OCI-LY7 (cell line): ENCODE data around the gene MYL2. TPM values are rescaled to one million over a fixed set of nuclear protein-coding genes. Genes with fewer than 3 reads are reported as not detected.
A peak's percentile ranks its signal among the peaks of the same experiment; 100 is the strongest.

Source experiments
- BruUV-seq: library from RNA; stranded (reverse); fragments of 400-500 nt; replicated peaks from 2 replicates; lab custom pipeline; 2021; lab: Mats Ljungman, UMichigan
- CTCF ChIA-PET: fragments of 300-600 bp; sonication (Branson Sonifier 250); formaldehyde crosslinking; loops from one replicate; lab custom pipeline; 2022; ENCODE audit warnings: antibody characterized with exemption; ENCODE audit not compliant: unreplicated experiment; lab: Charles Lee
- POLR2A ChIA-PET: fragments of 300-600 bp; sonication (Branson Sonifier 250); formaldehyde crosslinking; loops from one replicate; lab custom pipeline; 2022; ENCODE audit warnings: antibody characterized with exemption; lab: Charles Lee
- DNase-seq: peaks from one replicate; pipeline ENCODE4 v3.0.0-alpha.2; 2015; ENCODE audit warnings: low spot score
- H2AFZ ChIP-seq: fragments of 200-600 bp; sonication (generic), shearing (Covaris generic); 2 replicates; pipeline ENCODE4 v1.6.1; 2014; ENCODE audit warnings: mild to moderate bottlenecking, antibody characterized with exemption, low read length, moderate library complexity
- H3K27ac ChIP-seq: fragments of 200-600 bp; sonication (generic); 2 replicates; pipeline ENCODE4 v1.5.1; 2014; ENCODE audit warnings: mixed run types, low read depth, mild to moderate bottlenecking, moderate library complexity, low read length, inconsistent platforms; ENCODE audit not compliant: poor library complexity, severe bottlenecking
- H3K36me3 ChIP-seq: fragments of 200-600 bp; sonication (generic); 2 replicates; pipeline ENCODE4 v1.6.1; 2014; ENCODE audit warnings: mild to moderate bottlenecking, antibody characterized with exemption, low read length, moderate library complexity, mixed read lengths; ENCODE audit not compliant: insufficient read depth
- H3K4me1 ChIP-seq: fragments of 200-600 bp; sonication (generic); 2 replicates; pipeline ENCODE4 v1.5.1; 2014; ENCODE audit warnings: mild to moderate bottlenecking, low read length; ENCODE audit not compliant: insufficient read depth, poor library complexity, severe bottlenecking
- H3K4me2 ChIP-seq: fragments of 200-600 bp; sonication (generic); 2 replicates; pipeline ENCODE4 v1.6.1; 2014; ENCODE audit warnings: mild to moderate bottlenecking, low read length
- H3K4me3 ChIP-seq: fragments of 200-600 bp; sonication (generic); 2 replicates; pipeline ENCODE4 v1.5.1; 2014; ENCODE audit warnings: mild to moderate bottlenecking, low read depth, low read length; ENCODE audit not compliant: poor library complexity, severe bottlenecking
- H3K79me2 ChIP-seq: fragments of 200-600 bp; sonication (generic); 2 replicates; pipeline ENCODE4 v1.6.1; 2016; ENCODE audit warnings: low read depth, mild to moderate bottlenecking, low read length, moderate library complexity, mixed read lengths; ENCODE audit not compliant: insufficient read depth
- H3K9me2 ChIP-seq: fragments of 200-600 bp; sonication (generic); 2 replicates; pipeline ENCODE4 v1.6.1; 2016; ENCODE audit warnings: mild to moderate bottlenecking, low read length, mixed read lengths; ENCODE audit not compliant: insufficient read depth
- H3K9me3 ChIP-seq: fragments of 200-600 bp; sonication (generic); 2 replicates; pipeline ENCODE4 v1.6.1; 2014; ENCODE audit warnings: mild to moderate bottlenecking, mixed run types, low read length, mixed read lengths
- H4K20me1 ChIP-seq: fragments of 200-600 bp; sonication (generic); 2 replicates; pipeline ENCODE4 v1.6.1; 2014; ENCODE audit warnings: mild to moderate bottlenecking, antibody characterized with exemption, low read length, moderate library complexity, mixed read lengths; ENCODE audit not compliant: insufficient read depth
- CTCF ChIP-seq: fragments of 200-600 bp; sonication (generic); conservative IDR thresholded peaks from 2 replicates; pipeline ENCODE4 v1.5.1; 2014; ENCODE audit warnings: mild to moderate bottlenecking, antibody characterized with exemption, low read length, moderate library complexity, mixed read lengths
- EZH2phosphoT487 ChIP-seq: fragments of 200-600 bp; sonication (generic); IDR thresholded peaks from 2 replicates; pipeline ENCODE4 v1.6.1; 2018; ENCODE audit warnings: low read depth, borderline replicate concordance, mild to moderate bottlenecking, mixed run types, antibody characterized with exemption, low read length, moderate library complexity, mixed read lengths
- intact Hi-C: fragments of 100-400 bp; cut with micrococcal nuclease; formaldehyde crosslinking; loops from one replicate; pipeline ENCODE4 v1.10.0; 2022; ENCODE audit not compliant: unreplicated experiment
- total RNA-seq, 2 experiments: library from RNA; depleted of rRNA in 1 of 2; stranded (reverse); fragments of >200 nt in 1 of 2; shearing (Covaris generic) in 1 of 2; gene quantifications; 2 replicates each; pipeline ENCODE4 v1.2.3, GENCODE V29; 2014 to 2022

The MYL2 gene
- total RNA-seq, 2 experiments from 2014 or later: 7.4 TPM; not detected in 1

- no peaks in the 10 kb centered on the region for H3K79me2 ChIP-seq
- ChIA-PET POLR2A (interaction anchor here (0.6 to 1.2 kb wide), 2 partner anchors 38 to 436 kb away, joined by 3 read pairs; no protein-coding TSS in a partner anchor), CTCF (interaction anchor here (0.6 kb wide), 1 partner anchor 417 kb away, joined by 3 read pairs; no protein-coding TSS in a partner anchor)
- H3K4me3 ChIP-seq: no peak overlapping the region
- H3K9me2 ChIP-seq: no peaks in the 10 kb centered on the region
- no peaks in the 10 kb centered on the region for H3K36me3 ChIP-seq
- no peak overlapping the region for H2AFZ ChIP-seq
- H3K4me1 ChIP-seq: no peaks in the 10 kb centered on the region
- intact Hi-C loops: no loop called here
- no peaks in the 10 kb centered on the region for H3K9me3 ChIP-seq
- no peak overlapping the region for H3K4me2 ChIP-seq
- no peak overlapping the region for H3K27ac ChIP-seq
- TF ChIP-seq CTCF (peak; percentile 72), EZH2phosphoT487 (no peak)
- no TSS peak for BruUV-seq
- H4K20me1 ChIP-seq: no peaks in the 10 kb centered on the region
- DNase-seq: no peak
These were observed 11.7 kb upstream of the MYL2 start for GRCh38 chr12:110932046-110932445.

GRCh38 chr12:110931315-110931728 is 10.9 kb upstream of the MYL2 start:
- CTCF ChIA-PET: no interaction called here

More at GRCh38 chr12:110931315-110931728, 10.9 kb upstream of the MYL2 start:
- Histone ChIP-seq H3K27ac (no peak overlapping the region), H3K4me1 (no peaks in the 10 kb centered on the region), H3K4me2 (no peak overlapping the region), H3K9me3 (no peaks in the 10 kb centered on the region), H3K9me2 (no peaks in the 10 kb centered on the region), H3K36me3 (no peaks in the 10 kb centered on the region), H4K20me1 (no peaks in the 10 kb centered on the region), H2AFZ (no peak overlapping the region), H3K4me3 (no peak overlapping the region), H3K79me2 (no peaks in the 10 kb centered on the region)
- no TSS peak for BruUV-seq
- no peak for DNase-seq
- intact Hi-C loops: no loop called here
- POLR2A ChIA-PET: interaction anchor here (0.6 kb wide), 1 partner anchor 991 kb away, joined by 3 read pairs; no protein-coding TSS in a partner anchor
- no peak for TF ChIP-seq CTCF
- no peak for TF ChIP-seq EZH2phosphoT487
